HepG2 (cell line): ENCODE data around the gene CTF1. TPM values are rescaled to one million over a fixed set of nuclear protein-coding genes. Genes with fewer than 3 reads are reported as not detected.

Experiments
- FOXM1 ChIP-seq: sonication (generic); formaldehyde crosslinking; IDR thresholded peaks from 2 replicates; pipeline ENCODE4 v1.5.0; 2020; ENCODE audit warnings: missing genetic modification reagents
- KDM1A ChIP-seq: IDR thresholded peaks from 2 replicates; pipeline ENCODE4 v1.6.1; 2016; ENCODE audit warnings: missing compliant biosample characterization
- KLF12 ChIP-seq: sonication (generic); formaldehyde crosslinking; IDR thresholded peaks from 2 replicates; pipeline ENCODE4 v1.4.0; 2020; ENCODE audit warnings: missing genetic modification reagents, borderline replicate concordance
- MAFG ChIP-seq: sonication (generic); formaldehyde crosslinking; IDR thresholded peaks from 2 replicates; pipeline ENCODE4 v1.5.1; 2020; ENCODE audit warnings: mild to moderate bottlenecking, missing genetic modification reagents
- ONECUT2 ChIP-seq: sonication (generic); formaldehyde crosslinking; IDR thresholded peaks from 2 replicates; pipeline ENCODE4 v1.4.0; 2020; ENCODE audit warnings: missing genetic modification reagents
- POLR2A ChIP-seq, 2 experiments: IDR thresholded peaks; 2 replicates each; pipeline ENCODE4 v1.6.1; 2011; ENCODE audit warnings: low read depth in 2 of 2, low read length in 2 of 2, mild to moderate bottlenecking in 1 of 2, moderate library complexity in 1 of 2; ENCODE audit not compliant: insufficient read depth in 1 of 2
- SETDB1 ChIP-seq: sonication (generic); formaldehyde crosslinking; IDR thresholded peaks from 2 replicates; pipeline ENCODE4 v1.5.1; 2020; ENCODE audit warnings: missing genetic modification reagents, mild to moderate bottlenecking, borderline replicate concordance
- SRSF1 ChIP-seq: fragments of 200-400 bp; formaldehyde crosslinking; optimal IDR thresholded peaks from 2 replicates; pipeline ENCODE3; 2017; ENCODE audit warnings: mild to moderate bottlenecking, low read depth, low read length, moderate library complexity
- XBP1 ChIP-seq: sonication (generic); formaldehyde crosslinking; IDR thresholded peaks from 2 replicates; pipeline ENCODE4 v1.5.0; 2020; ENCODE audit warnings: missing genetic modification reagents
- ZNF121 ChIP-seq: sonication (generic); formaldehyde crosslinking; IDR thresholded peaks from 2 replicates; pipeline ENCODE4 v1.5.0; 2020; ENCODE audit warnings: mild to moderate bottlenecking, missing genetic modification reagents
- ZNF441 ChIP-seq: sonication (generic); formaldehyde crosslinking; IDR thresholded peaks from 2 replicates; pipeline ENCODE4 v1.7.0; 2021; ENCODE audit warnings: missing genetic modification reagents, borderline replicate concordance
- ZNF607 ChIP-seq: sonication (generic); formaldehyde crosslinking; IDR thresholded peaks from 2 replicates; pipeline ENCODE4 v1.5.1; 2020; ENCODE audit warnings: missing genetic modification reagents, mild to moderate bottlenecking, borderline replicate concordance
- ZNF614 ChIP-seq: IDR thresholded peaks from 2 replicates; pipeline ENCODE4 v1.6.1; 2018; ENCODE audit warnings: missing biosample characterization, missing genetic modification reagents, inconsistent platforms, borderline replicate concordance
- polyA plus RNA-seq, 8 experiments: library from polyadenylated mRNA; depleted of rRNA in 3 of 8; stranded (reverse) in 7 of 8; unstranded in 1 of 8; fragments of >200 nt; fragmentation: Illumina TruSeq in 4 of 8; extraction: Trizol in 4 of 8; gene quantifications; 2 replicates each; pipeline versions ENCODE4 v1.2.1 to v1.2.3, GENCODE V29; 2011 to 2016; ENCODE audit warnings: low read depth in 4 of 8, missing spikeins in 1 of 8, mixed read lengths in 1 of 8; ENCODE audit not compliant: insufficient read depth in 1 of 8
- total RNA-seq, 5 experiments: library from RNA; depleted of rRNA; stranded (reverse); fragments of >200 nt; fragmentation: Illumina TruSeq; extraction: Trizol; gene quantifications; 2 replicates each; pipeline ENCODE4 v1.2.3, GENCODE V29; 2016; ENCODE audit warnings: low read depth in 1 of 5
- TF ChIP-seq, protein P1 (sequence below): IDR thresholded peaks from 2 replicates; pipeline ENCODE4 v1.6.1; 2016; ENCODE audit warnings: low read depth
- TF ChIP-seq, protein P2 (sequence below): sonication (generic); formaldehyde crosslinking; conservative IDR thresholded peaks from 2 replicates; pipeline ENCODE4 v1.8.1; 2023; ENCODE audit warnings: missing genetic modification reagents
- TF ChIP-seq, protein P3 (sequence below): fragments of 450-650 bp; IDR thresholded peaks from 2 replicates; pipeline ENCODE4 v1.6.1; 2017
- TF ChIP-seq, protein P4 (sequence below): sonication (generic); formaldehyde crosslinking; IDR thresholded peaks from 2 replicates; pipeline ENCODE4 v1.4.0; 2020; ENCODE audit warnings: missing genetic modification reagents, borderline replicate concordance

Gene CTF1
- total and polyA plus RNA-seq, 2 of the 13 experiments (the other 11 are each of a cell fraction or from before 2014, with no cell fraction given) = 0.13 to 1.8 TPM

DNA sequence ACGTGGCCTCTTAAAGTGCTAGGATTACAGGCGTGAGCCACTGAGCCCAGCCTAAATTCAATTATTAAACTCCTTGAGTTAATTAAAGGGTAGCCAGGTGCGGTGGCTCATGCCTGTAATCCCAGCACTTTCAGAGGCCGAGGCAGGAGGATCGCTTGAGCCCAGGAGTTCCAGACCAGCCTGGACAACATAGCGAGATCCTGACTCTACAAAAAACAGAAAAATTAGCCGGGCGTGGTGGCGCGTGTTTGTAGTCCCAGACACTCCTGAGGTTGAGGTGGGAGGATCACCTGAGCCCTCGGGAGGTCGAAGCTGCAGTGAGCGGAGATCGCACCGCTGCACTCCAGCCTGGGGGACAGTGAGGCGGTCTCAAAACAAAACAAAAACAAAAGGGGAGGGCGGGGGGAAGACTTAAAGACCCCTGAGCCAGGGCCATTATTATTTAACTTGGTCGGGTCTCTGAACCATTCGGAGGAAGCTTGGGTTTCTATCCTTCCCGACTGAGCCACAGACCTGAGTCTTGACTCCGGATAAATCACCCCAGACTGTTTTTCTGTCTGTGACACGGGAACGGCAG is 22.1 kb upstream of the CTF1 start (continued):
- TF ChIP-seq FOXM1 (CRISPR knock-in tag) (0 out of 2 replicates have a peak, but pooled peaks have one; percentile 9), ONECUT2 (CRISPR knock-in tag) (no peak), SRSF1 (peak; percentile 20), ZNF121 (CRISPR knock-in tag) (peak; percentile 95), ZNF441 (CRISPR knock-in tag) (0 out of 2 replicates have a peak, but pooled peaks have one; percentile 34), MAFG (CRISPR knock-in tag) (no peak), XBP1 (0 out of 2 replicates have a peak, but pooled peaks have one; percentile 36), KDM1A (0 out of 2 replicates have a peak, but pooled peaks have one; percentile 22), SETDB1 (CRISPR knock-in tag) (peak; percentile 58; the same call in 1 of the 2 replicates), ZNF614 (CRISPR knock-in tag) (no peak), ZNF607 (CRISPR knock-in tag) (peak; percentile 16; the same call in 1 of the 2 replicates), KLF12 (CRISPR knock-in tag) (0 out of 2 replicates have a peak, but pooled peaks have one; percentile 2), POLR2A (IDR thresholded peaks at IDR 0.05; ENCODE audit: insufficient read depth in 1 of 2, low read depth in 2 of 2, low read length in 2 of 2) (0 out of 4 replicates have a peak, but pooled peaks of 1 of the 2 experiments have one; percentile 1)
- TF ChIP-seq, protein P1, sequence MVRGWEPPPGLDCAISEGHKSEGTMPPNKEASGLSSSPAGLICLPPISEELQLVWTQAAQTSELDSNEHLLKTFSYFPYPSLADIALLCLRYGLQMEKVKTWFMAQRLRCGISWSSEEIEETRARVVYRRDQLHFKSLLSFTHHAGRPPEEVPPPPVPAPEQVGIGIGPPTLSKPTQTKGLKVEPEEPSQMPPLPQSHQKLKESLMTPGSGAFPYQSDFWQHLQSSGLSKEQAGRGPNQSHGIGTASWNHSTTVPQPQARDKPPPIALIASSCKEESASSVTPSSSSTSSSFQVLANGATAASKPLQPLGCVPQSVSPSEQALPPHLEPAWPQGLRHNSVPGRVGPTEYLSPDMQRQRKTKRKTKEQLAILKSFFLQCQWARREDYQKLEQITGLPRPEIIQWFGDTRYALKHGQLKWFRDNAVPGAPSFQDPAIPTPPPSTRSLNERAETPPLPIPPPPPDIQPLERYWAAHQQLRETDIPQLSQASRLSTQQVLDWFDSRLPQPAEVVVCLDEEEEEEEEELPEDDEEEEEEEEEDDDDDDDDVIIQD (CRISPR knock-in tag) = 0 out of 2 replicates have a peak, but pooled peaks have one; percentile 22
- TF ChIP-seq, protein P2, sequence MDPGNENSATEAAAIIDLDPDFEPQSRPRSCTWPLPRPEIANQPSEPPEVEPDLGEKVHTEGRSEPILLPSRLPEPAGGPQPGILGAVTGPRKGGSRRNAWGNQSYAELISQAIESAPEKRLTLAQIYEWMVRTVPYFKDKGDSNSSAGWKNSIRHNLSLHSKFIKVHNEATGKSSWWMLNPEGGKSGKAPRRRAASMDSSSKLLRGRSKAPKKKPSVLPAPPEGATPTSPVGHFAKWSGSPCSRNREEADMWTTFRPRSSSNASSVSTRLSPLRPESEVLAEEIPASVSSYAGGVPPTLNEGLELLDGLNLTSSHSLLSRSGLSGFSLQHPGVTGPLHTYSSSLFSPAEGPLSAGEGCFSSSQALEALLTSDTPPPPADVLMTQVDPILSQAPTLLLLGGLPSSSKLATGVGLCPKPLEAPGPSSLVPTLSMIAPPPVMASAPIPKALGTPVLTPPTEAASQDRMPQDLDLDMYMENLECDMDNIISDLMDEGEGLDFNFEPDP (CRISPR knock-in tag) = peak; percentile 88; the same call in 1 of the 2 replicates
- TF ChIP-seq, protein P3, sequence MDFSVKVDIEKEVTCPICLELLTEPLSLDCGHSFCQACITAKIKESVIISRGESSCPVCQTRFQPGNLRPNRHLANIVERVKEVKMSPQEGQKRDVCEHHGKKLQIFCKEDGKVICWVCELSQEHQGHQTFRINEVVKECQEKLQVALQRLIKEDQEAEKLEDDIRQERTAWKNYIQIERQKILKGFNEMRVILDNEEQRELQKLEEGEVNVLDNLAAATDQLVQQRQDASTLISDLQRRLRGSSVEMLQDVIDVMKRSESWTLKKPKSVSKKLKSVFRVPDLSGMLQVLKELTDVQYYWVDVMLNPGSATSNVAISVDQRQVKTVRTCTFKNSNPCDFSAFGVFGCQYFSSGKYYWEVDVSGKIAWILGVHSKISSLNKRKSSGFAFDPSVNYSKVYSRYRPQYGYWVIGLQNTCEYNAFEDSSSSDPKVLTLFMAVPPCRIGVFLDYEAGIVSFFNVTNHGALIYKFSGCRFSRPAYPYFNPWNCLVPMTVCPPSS = no peak
- TF ChIP-seq, protein P4, sequence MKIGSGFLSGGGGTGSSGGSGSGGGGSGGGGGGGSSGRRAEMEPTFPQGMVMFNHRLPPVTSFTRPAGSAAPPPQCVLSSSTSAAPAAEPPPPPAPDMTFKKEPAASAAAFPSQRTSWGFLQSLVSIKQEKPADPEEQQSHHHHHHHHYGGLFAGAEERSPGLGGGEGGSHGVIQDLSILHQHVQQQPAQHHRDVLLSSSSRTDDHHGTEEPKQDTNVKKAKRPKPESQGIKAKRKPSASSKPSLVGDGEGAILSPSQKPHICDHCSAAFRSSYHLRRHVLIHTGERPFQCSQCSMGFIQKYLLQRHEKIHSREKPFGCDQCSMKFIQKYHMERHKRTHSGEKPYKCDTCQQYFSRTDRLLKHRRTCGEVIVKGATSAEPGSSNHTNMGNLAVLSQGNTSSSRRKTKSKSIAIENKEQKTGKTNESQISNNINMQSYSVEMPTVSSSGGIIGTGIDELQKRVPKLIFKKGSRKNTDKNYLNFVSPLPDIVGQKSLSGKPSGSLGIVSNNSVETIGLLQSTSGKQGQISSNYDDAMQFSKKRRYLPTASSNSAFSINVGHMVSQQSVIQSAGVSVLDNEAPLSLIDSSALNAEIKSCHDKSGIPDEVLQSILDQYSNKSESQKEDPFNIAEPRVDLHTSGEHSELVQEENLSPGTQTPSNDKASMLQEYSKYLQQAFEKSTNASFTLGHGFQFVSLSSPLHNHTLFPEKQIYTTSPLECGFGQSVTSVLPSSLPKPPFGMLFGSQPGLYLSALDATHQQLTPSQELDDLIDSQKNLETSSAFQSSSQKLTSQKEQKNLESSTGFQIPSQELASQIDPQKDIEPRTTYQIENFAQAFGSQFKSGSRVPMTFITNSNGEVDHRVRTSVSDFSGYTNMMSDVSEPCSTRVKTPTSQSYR = no peak
